Right lobe of liver (tissue), 6 donors: ENCODE data around the gene CHPF. TPM values are rescaled to one million over a fixed set of nuclear protein-coding genes. Genes with fewer than 3 reads are reported as not detected.

ENCODE experiments used
- ATAC-seq, 4 donors: fragments of 200-7000 bp; cut with Tn5 transposase; one replicate each; pipeline ENCODE4 v1.9.1; 2020; ENCODE audit warnings: mild to moderate bottlenecking in 4 of 4, moderate library complexity in 4 of 4
- DNase-seq, 3 donors: peaks; one replicate each; pipeline ENCODE4 v3.0.0-alpha.2; 2020
- H3K27ac ChIP-seq, 3 donors: fragments of 200-600 bp; one replicate each; pipeline ENCODE4 v1.8.0; 2022
- H3K27me3 ChIP-seq, 2 donors: fragments of 200-600 bp; one replicate each; pipeline ENCODE4 v1.8.0; 2022
- H3K36me3 ChIP-seq, 4 donors: fragments of 200-600 bp; sonication (generic) in 1 of 4; one replicate each; pipeline versions ENCODE4 v1.5.1 to v1.8.0; 2017 to 2022; ENCODE audit warnings: control low read depth in 1 of 4
- H3K4me1 ChIP-seq, 4 donors: fragments of 200-600 bp; sonication (generic) in 1 of 4; one replicate each; pipeline versions ENCODE4 v1.5.1 to v1.8.0; 2017 to 2022; ENCODE audit warnings: control low read depth in 1 of 4
- H3K4me3 ChIP-seq, 3 donors: fragments of 200-600 bp; one replicate each; pipeline ENCODE4 v1.8.0; 2022
- H3K9me3 ChIP-seq, 4 donors: fragments of 200-600 bp; sonication (generic) in 1 of 4; one replicate each; pipeline versions ENCODE4 v1.5.1 to v1.8.0; 2017 to 2022; ENCODE audit warnings: control low read depth in 1 of 4
- CTCF ChIP-seq, 4 donors: fragments of 200-600 bp in 3 of 4; fragments of 450-650 bp in 1 of 4; IDR thresholded peaks; one replicate each; pipeline versions ENCODE4 v1.5.1 to v1.8.0; 2016 to 2022; ENCODE audit warnings: antibody characterized with exemption in 4 of 4, mild to moderate bottlenecking in 2 of 4
- POLR2A ChIP-seq: fragments of 450-650 bp; IDR thresholded peaks from one replicate; pipeline ENCODE4 v1.6.1; 2017; ENCODE audit warnings: antibody characterized with exemption, mild to moderate bottlenecking
- WGBS: methylation state at CpG from one replicate; pipeline ENCODE4 v1.1.6; 2018; ENCODE audit warnings: low coverage, low lambda C conversion rate; ENCODE audit not compliant: insufficient coverage; ENCODE audit errors: missing lambda C conversion rate; 5-methylcytosine and 5-hydroxymethylcytosine counted together
- intact Hi-C, 2 donors: fragments of 100-400 bp; cut with DNase I; formaldehyde crosslinking; loops; one replicate each; pipeline versions ENCODE4 v1.11.2 to v1.14.1; 2022
- total RNA-seq, 6 experiments: library from RNA; depleted of rRNA in 2 of 6; stranded (reverse); fragments of >200 nt in 2 of 6; fragmentation: NEBNext Ultra II Directional in 3 of 6; extraction: Animal tissue kit (Norgen Biotek cat#: 25700) in 3 of 6; gene quantifications; one replicate each; pipeline versions ENCODE4 v1.1.0 to v1.2.4, GENCODE V29; 2016 to 2023
- donor health status: DM: no; HTN: yes; CAD: no.
- donor health status: DM: no; HTN: no; CAD: no.
- donor health status: DM: no; HTN: no; CAD: no.
- donor health status: DM: no; HTN: yes; CAD: no.
- donor health status: DM: no; HTN: yes; CAD: no.

Gene CHPF
- total RNA-seq, 6 experiments from 2014 or later, result 33.2 to 183 (median 39.6) TPM

DNA sequence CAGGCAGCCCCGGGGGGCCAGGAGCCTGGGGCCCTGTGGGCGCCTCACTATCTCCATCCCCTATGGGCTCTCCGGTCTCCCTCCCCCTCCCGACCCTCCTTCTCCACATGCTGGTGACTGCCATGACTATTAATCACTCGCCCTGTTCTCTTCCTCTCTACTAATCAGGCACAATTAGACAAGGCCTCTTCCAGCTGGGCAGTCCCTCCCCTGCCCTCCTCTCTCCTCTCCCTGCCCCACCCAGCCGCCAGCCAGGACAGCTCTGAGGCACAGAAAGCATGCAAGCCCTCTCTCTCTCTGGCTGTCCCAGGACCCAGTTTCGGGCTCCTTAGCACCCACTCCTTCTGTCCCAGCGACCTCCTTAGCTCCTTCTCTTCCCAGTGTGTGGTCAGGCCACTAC, 23.5 kb downstream of the CHPF start:
- Histone ChIP-seq H3K9me3 (no peaks in the 10 kb centered on the region), H3K36me3 (no peaks in the 10 kb centered on the region), H3K27me3 (peaks cover 0 to 23% of the 10 kb centered on the region in 2 donors), H3K4me3 (no peak overlapping the region), H3K4me1 (no peaks in the 10 kb centered on the region), H3K27ac (no peak overlapping the region)
- intact Hi-C loops, result loop anchor here in 1 of 2 donors (10.0 kb wide), 1 partner anchor 115 kb away; no protein-coding TSS in a partner anchor
- TF ChIP-seq POLR2A (no peak), CTCF (IDR thresholded peaks at IDR 0.05) (no peak)
- DNase-seq (no peak), ATAC-seq (no peak)
- WGBS, result 63% methylated on average over 6 of the region's 8 CpGs

GRCh38 chr2:219519526-219519916, 24.1 kb downstream of the CHPF start:
- no peak for ATAC-seq
- WGBS, result 76% methylated on average over 5 of the region's 9 CpGs
- TF ChIP-seq CTCF (IDR thresholded peaks at IDR 0.05) (no peak), POLR2A (no peak)
- no peaks in the 10 kb centered on the region for H3K4me1 ChIP-seq
- intact Hi-C loops, result no loop called here
- H3K9me3 ChIP-seq, result no peaks in the 10 kb centered on the region
- H3K27ac ChIP-seq, result no peak overlapping the region
- H3K36me3 ChIP-seq, result no peaks in the 10 kb centered on the region
- H3K27me3 ChIP-seq, result peaks cover 0 to 20% of the 10 kb centered on the region in 2 donors
- DNase-seq, result no peak
- no peak overlapping the region for H3K4me3 ChIP-seq

DNA sequence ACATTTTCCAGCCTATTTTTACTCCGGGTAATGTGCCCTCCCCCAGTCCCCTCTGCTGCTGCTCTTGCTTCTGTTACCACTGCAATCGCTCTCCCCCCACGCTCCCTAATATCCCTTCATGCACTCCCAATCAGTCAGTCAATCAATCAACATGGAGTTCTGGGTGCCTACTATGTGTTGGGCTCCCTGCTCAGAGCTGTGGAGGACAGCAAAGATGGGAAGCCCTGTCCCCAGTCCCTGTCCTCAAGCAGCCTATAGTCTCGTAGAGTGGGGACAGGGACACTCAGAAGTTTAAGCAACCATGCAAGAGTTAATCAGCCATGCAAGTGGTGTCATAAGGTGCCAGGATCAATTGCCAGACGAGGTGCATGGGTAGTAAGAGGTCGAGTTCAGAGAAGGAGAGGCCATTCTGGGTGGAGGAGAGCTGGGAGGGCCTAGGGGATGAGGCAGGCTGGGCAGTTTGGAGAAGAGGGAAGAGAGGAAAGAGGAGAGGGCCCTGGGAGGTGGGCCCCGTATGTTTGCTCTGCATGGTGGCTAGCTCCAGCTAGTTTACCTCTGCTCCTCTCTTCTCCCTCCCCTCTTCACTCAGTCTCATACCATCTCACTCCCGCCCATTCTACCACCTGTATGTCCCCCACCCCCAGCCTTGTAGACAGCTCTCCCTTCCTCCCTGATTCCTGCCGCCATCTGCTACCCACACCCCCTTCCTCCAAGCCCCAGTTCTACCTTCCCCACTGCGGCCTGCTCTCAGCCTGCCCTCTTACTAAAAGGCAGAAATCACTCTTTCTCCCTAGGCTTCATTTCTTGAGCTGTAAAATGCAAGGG, 25.4 kb downstream of the CHPF start:
- Histone ChIP-seq H3K36me3 (no peaks in the 10 kb centered on the region), H3K27me3 (peaks cover 0 to 6% of the 10 kb centered on the region in 2 donors), H3K27ac (no peak overlapping the region), H3K4me1 (no peaks in the 10 kb centered on the region), H3K9me3 (no peaks in the 10 kb centered on the region), H3K4me3 (no peak overlapping the region)
- TF ChIP-seq CTCF (IDR thresholded peaks at IDR 0.05), result no peak
- no peak for TF ChIP-seq POLR2A
- no peak for ATAC-seq
- WGBS, result 47% methylated on average over 9 of the region's 10 CpGs
- no peak for DNase-seq
- intact Hi-C loops, result no loop called here

DNA sequence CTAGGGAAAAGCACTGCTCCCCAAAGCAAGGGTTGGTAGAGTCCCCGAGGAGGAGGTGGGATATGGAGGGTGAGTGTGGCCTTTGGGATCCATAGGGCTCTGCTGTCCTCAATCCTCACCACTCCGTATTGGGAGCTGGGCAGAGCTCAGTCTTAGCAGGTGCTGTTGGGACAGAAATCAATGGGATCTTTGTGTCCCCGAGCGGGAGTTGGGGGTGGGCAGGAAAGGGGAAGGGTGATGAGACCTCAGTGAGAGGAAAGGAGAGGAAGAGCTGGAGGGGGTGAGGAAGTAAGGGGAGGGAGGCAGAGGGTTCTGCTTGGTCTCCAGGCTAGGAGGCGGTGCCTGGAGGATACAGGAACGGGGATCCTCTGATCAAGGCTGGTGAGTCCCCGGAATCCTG, 26.7 kb downstream of the CHPF start:
- intact Hi-C loops, result no loop called here

More for the DNA sequence above, 26.7 kb downstream of the CHPF start:
- Histone ChIP-seq H3K27ac (no peak overlapping the region), H3K9me3 (no peaks in the 10 kb centered on the region), H3K36me3 (no peaks in the 10 kb centered on the region), H3K4me1 (no peaks in the 10 kb centered on the region), H3K27me3 (no peaks in the 10 kb centered on the region), H3K4me3 (no peak overlapping the region)
- WGBS, result 39% methylated on average over 4 of the region's 7 CpGs
- no peak for TF ChIP-seq CTCF (IDR thresholded peaks at IDR 0.05)
- TF ChIP-seq POLR2A, result no peak
- DNase-seq (no peak), ATAC-seq (no peak)
